GM12873 (cell line): ENCODE measurements around the gene TOM1L1.

ENCODE experiments used
- TF ChIP-seq, protein P1 (sequence below): IDR thresholded peaks from 2 replicates; pipeline ENCODE4 v1.5.1; 2012; ENCODE audit warnings: low read depth, mild to moderate bottlenecking, moderate library complexity, low read length, control low read depth; ENCODE audit not compliant: insufficient read depth; ENCODE audit errors: missing control alignments

TOM1L1 gene

DNA sequence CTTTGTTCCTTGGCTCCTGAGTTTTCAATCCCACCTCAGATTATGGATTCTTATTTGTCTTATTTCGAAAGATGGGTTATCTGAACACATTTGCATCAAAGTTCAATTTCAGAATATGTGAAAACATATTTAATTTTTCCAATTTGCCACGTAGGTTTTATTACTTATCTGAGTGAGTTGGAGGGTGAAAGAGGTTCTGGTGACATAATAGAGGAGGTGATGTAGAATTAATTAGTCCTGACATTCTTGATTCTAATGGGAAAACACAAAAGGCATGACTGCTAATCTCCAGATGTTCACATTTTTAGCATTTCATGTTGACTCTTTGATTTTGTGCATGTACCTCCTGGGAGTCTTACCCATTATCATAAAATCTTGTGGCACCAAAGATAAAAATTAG, 9.1 kb downstream of the TOM1L1 start:
- TF ChIP-seq, protein P1, sequence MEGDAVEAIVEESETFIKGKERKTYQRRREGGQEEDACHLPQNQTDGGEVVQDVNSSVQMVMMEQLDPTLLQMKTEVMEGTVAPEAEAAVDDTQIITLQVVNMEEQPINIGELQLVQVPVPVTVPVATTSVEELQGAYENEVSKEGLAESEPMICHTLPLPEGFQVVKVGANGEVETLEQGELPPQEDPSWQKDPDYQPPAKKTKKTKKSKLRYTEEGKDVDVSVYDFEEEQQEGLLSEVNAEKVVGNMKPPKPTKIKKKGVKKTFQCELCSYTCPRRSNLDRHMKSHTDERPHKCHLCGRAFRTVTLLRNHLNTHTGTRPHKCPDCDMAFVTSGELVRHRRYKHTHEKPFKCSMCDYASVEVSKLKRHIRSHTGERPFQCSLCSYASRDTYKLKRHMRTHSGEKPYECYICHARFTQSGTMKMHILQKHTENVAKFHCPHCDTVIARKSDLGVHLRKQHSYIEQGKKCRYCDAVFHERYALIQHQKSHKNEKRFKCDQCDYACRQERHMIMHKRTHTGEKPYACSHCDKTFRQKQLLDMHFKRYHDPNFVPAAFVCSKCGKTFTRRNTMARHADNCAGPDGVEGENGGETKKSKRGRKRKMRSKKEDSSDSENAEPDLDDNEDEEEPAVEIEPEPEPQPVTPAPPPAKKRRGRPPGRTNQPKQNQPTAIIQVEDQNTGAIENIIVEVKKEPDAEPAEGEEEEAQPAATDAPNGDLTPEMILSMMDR = no peak

DNA sequence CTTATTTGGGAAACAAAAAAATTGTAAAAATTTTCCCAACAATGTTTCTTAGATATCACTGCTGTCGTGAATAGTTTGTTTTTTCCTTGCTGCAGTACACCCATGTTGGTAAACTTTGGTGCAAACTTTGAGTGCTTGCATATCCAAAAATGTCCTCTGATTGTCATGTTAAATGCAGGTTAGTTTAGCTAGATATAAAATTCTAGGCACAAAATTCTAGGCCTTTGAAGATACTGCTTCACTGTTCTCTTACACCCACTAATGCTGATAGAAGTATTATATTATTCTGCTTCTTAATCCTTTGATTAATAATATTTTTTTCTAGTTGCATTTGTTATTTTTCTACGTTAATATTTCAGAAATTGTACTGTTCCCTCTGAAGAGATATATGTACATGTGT, 16.1 kb downstream of the TOM1L1 start:
- TF ChIP-seq, protein P1 = no peak

DNA sequence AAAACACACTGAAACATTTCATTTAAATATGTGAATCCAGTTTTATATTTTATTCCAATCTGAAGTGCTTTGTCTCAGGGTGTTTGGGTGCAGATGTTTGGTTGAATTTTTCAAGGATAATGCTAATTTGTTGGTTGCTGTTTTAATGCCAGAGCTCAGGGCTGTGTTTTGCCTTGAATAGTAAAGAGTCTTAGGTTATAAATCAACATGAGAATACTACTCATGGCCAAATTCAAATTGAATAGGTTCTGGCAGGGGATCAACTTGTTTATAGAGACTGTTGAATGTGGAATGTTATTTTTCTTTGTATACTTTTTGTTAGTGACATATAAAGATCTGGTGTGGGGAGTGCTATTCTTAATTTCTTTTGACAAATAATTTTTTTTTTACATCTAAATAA, 18.8 kb downstream of the TOM1L1 start:
- TF ChIP-seq, protein P1 = no peak

DNA sequence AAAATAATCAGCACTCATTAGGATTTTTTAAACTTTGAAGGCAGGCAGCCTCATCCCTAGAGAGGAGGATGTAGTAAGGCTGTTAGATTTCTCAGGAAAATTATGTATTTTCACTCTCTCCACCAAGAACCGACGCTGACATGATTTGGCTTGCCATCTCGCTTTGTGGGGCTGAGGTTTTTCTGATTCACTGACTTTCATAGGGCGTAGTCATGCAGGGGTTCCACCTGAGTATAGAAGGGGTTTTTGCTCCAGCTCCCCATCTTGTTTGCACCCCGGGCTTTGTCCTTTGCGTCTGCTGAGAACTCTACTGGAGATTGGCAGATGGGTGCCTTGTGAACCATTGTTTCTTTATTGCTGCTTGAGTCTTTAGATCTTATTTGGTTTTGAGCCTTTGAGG, 20.2 kb downstream of the TOM1L1 start:
- TF ChIP-seq, protein P1 = no peak

DNA sequence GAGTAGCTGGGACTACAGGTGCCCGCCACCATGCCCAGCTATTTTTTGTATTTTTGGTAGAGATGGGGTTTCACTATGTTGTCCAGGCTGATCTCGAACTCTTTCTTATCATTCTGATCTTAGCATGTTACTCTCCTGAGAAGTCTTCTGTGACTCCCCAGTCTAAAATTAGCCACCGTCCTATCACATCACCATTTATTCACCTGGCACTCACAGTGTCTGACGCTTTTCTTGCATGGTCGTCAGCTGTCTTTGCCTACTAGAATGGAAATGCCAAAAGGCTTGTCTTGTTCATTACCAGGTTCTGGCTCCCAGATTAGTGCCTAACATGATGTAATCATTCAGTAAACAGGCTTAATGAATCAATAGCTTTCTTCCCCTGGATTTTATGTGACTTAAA, 23.8 kb downstream of the TOM1L1 start:
- TF ChIP-seq, protein P1 = no peak

DNA sequence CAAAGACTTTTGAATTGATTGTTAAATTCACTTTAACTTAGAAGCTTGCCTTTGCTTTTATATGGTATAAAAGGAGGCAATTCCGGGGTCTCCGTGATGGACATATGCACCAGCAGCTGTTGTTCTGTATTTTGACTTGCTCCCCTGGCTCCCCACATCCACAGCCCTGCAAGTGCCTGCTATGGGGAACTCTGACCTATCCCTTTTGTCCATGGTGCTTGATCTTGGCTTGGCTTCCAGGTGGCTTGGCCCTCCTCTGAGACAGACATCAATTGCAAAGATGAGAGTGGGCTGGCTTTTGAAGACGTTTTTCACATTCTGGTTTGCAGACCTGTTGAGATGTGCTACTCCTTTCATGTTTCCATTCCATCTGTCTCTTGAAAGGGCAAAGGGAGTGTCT, 26.9 kb downstream of the TOM1L1 start:
- TF ChIP-seq, protein P1 = no peak

DNA sequence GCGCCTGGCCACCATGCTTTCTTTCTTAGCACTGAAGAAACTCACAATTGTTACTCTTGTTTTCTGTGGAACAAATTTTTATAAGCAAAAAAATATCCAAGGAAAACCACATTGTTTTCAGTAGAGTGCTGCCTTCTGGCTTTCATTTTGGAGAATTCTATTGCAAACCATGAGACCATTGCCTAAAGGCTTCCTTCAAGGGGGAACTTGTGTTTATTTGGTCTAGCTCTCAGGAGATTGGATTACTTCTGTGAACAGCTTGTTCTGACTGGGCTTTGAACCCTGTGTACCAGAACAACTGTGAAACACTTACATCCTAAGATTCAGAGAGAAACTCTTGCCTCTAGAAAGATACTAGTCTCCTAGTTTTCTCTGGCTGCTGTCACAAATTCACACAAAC, 32.1 kb downstream of the TOM1L1 start:
- TF ChIP-seq, protein P1 = no peak
